ENCODE measurements around the gene CRABP1.

Gene CRABP1

GRCh38 chr15:78324144-78324543 lies 16.0 kb upstream of the CRABP1 start:
- Mint-ChIP-seq H3K4me3 (no peak overlapping the region), H3K4me1 (ENCODE audit: low read depth) (no peaks in the 10 kb centered on the region), H3K36me3 (no peaks in the 10 kb centered on the region), H3K9me3 (ENCODE audit: low read depth) (no peaks in the 10 kb centered on the region), H3K27me3 (no peaks in the 10 kb centered on the region), H3K27ac (no peak overlapping the region)

- Mint-ChIP-seq H3K27ac (no peak overlapping the region), H3K9me3 (ENCODE audit: low read depth) (no peaks in the 10 kb centered on the region), H3K4me1 (ENCODE audit: low read depth) (no peaks in the 10 kb centered on the region), H3K36me3 (no peaks in the 10 kb centered on the region), H3K4me3 (no peak overlapping the region), H3K27me3 (no peaks in the 10 kb centered on the region)
Observed at GRCh38 chr15:78325092-78325843, 14.9 kb upstream of the CRABP1 start.

- Mint-ChIP-seq H3K36me3 (no peaks in the 10 kb centered on the region), H3K4me1 (ENCODE audit: low read depth) (no peaks in the 10 kb centered on the region), H3K9me3 (ENCODE audit: low read depth) (no peaks in the 10 kb centered on the region), H3K4me3 (no peak overlapping the region), H3K27me3 (no peaks in the 10 kb centered on the region), H3K27ac (no peak overlapping the region)
Observed at GRCh38 chr15:78327466-78327865, 12.7 kb upstream of the CRABP1 start.

GRCh38 chr15:78329625-78330024 lies 10.5 kb upstream of the CRABP1 start:
- no peaks in the 10 kb centered on the region for H3K4me1 Mint-ChIP-seq (ENCODE audit: low read depth)
- H3K27me3 Mint-ChIP-seq = no peaks in the 10 kb centered on the region
- no peak overlapping the region for H3K4me3 Mint-ChIP-seq
- H3K9me3 Mint-ChIP-seq (ENCODE audit: low read depth) = no peaks in the 10 kb centered on the region
- H3K27ac Mint-ChIP-seq = no peak overlapping the region
- H3K36me3 Mint-ChIP-seq = no peaks in the 10 kb centered on the region

- Mint-ChIP-seq H3K4me3 (no peak overlapping the region), H3K36me3 (no peaks in the 10 kb centered on the region), H3K27ac (no peak overlapping the region), H3K27me3 (peaks cover 16% of the 10 kb centered on the region), H3K4me1 (ENCODE audit: low read depth) (peaks cover 4% of the 10 kb centered on the region), H3K9me3 (ENCODE audit: low read depth) (no peaks in the 10 kb centered on the region)
Observed at GRCh38 chr15:78334845-78335244, 5.3 kb upstream of the CRABP1 start.

GRCh38 chr15:78335985-78336384 lies 4.2 kb upstream of the CRABP1 start:
- no peak overlapping the region for H3K27ac Mint-ChIP-seq
- H3K36me3 Mint-ChIP-seq = no peaks in the 10 kb centered on the region
- H3K27me3 Mint-ChIP-seq = peaks cover 20% of the 10 kb centered on the region
- no peaks in the 10 kb centered on the region for H3K9me3 Mint-ChIP-seq (ENCODE audit: low read depth)
- no peak overlapping the region for H3K4me3 Mint-ChIP-seq
- peaks cover 4% of the 10 kb centered on the region for H3K4me1 Mint-ChIP-seq (ENCODE audit: low read depth)

- Mint-ChIP-seq H3K9me3 (ENCODE audit: low read depth) (no peaks in the 10 kb centered on the region), H3K27ac (no peak overlapping the region), H3K4me3 (no peak overlapping the region), H3K36me3 (no peaks in the 10 kb centered on the region), H3K27me3 (peaks cover 24% of the 10 kb centered on the region), H3K4me1 (ENCODE audit: low read depth) (peaks cover 4% of the 10 kb centered on the region)
Observed at GRCh38 chr15:78338781-78339180, 1.4 kb upstream of the CRABP1 start.

- H3K27ac Mint-ChIP-seq = no peak overlapping the region
- peaks cover 4% of the 10 kb centered on the region for H3K4me1 Mint-ChIP-seq (ENCODE audit: low read depth)
- H3K4me3 Mint-ChIP-seq = no peak overlapping the region
- no peaks in the 10 kb centered on the region for H3K9me3 Mint-ChIP-seq (ENCODE audit: low read depth)
- H3K27me3 Mint-ChIP-seq = peaks cover 24% of the 10 kb centered on the region
- H3K36me3 Mint-ChIP-seq = no peaks in the 10 kb centered on the region
Observed at GRCh38 chr15:78339559-78339958, 594 bp upstream of the CRABP1 start.

GRCh38 chr15:78341057-78341987 lies 1.2 kb downstream of the CRABP1 start:
- Mint-ChIP-seq H3K4me3 (no peak overlapping the region), H3K27ac (no peak overlapping the region), H3K9me3 (ENCODE audit: low read depth) (no peaks in the 10 kb centered on the region)

GRCh38 chr15:78342021-78342420 lies 1.9 kb downstream of the CRABP1 start:
- H3K4me1 Mint-ChIP-seq (ENCODE audit: low read depth) = peaks cover 4% of the 10 kb centered on the region
- no peaks in the 10 kb centered on the region for H3K36me3 Mint-ChIP-seq
- peaks cover 26% of the 10 kb centered on the region for H3K27me3 Mint-ChIP-seq
- no peak overlapping the region for H3K27ac Mint-ChIP-seq
- no peak overlapping the region for H3K4me3 Mint-ChIP-seq
- no peaks in the 10 kb centered on the region for H3K9me3 Mint-ChIP-seq (ENCODE audit: low read depth)

More at GRCh38 chr15:78341057-78341987, 1.2 kb downstream of the CRABP1 start:
- Mint-ChIP-seq H3K4me1 (ENCODE audit: low read depth) (peaks cover 4% of the 10 kb centered on the region), H3K36me3 (no peaks in the 10 kb centered on the region), H3K27me3 (peaks cover 26% of the 10 kb centered on the region)

GRCh38 chr15:78343276-78344060 lies 3.3 kb downstream of the CRABP1 start:
- Mint-ChIP-seq H3K4me3 (no peak overlapping the region), H3K27ac (no peak overlapping the region), H3K9me3 (ENCODE audit: low read depth) (no peaks in the 10 kb centered on the region), H3K36me3 (no peaks in the 10 kb centered on the region), H3K27me3 (peaks cover 21% of the 10 kb centered on the region), H3K4me1 (ENCODE audit: low read depth) (peaks cover 4% of the 10 kb centered on the region)

- H3K4me1 Mint-ChIP-seq (ENCODE audit: low read depth) = no peaks in the 10 kb centered on the region
- no peak overlapping the region for H3K27ac Mint-ChIP-seq
- peaks cover 8% of the 10 kb centered on the region for H3K27me3 Mint-ChIP-seq
- H3K4me3 Mint-ChIP-seq = no peak overlapping the region
- H3K9me3 Mint-ChIP-seq (ENCODE audit: low read depth) = no peaks in the 10 kb centered on the region
- no peaks in the 10 kb centered on the region for H3K36me3 Mint-ChIP-seq
Observed at GRCh38 chr15:78345396-78346125, 5.4 kb downstream of the CRABP1 start.

- H3K36me3 Mint-ChIP-seq = no peaks in the 10 kb centered on the region
- H3K9me3 Mint-ChIP-seq (ENCODE audit: low read depth) = no peaks in the 10 kb centered on the region
- no peak overlapping the region for H3K27ac Mint-ChIP-seq
- peaks cover 3% of the 10 kb centered on the region for H3K27me3 Mint-ChIP-seq
- H3K4me3 Mint-ChIP-seq = no peak overlapping the region
- no peaks in the 10 kb centered on the region for H3K4me1 Mint-ChIP-seq (ENCODE audit: low read depth)
Observed at GRCh38 chr15:78347586-78348543, 7.7 kb downstream of the CRABP1 start.
